B cell (primary cell): ENCODE results near the gene ESR2. TPM values are rescaled to one million over a fixed set of nuclear protein-coding genes. Genes with fewer than 3 reads are reported as not detected.

Experiments
- ATAC-seq: fragments of 200-7000 bp; cut with Tn5 transposase; one replicate; pipeline ENCODE4 v1.10.0; 2021; ENCODE audit warnings: low read depth, mild to moderate bottlenecking, moderate number of reproducible peaks, moderate library complexity
- CTCF ChIA-PET: fragments of 350-600 bp; sonication (Branson Sonifier 250); formaldehyde crosslinking; loops from one replicate; lab custom pipeline; 2021; ENCODE audit warnings: antibody characterized with exemption, inconsistent platforms; lab: Charles Lee
- POLR2A ChIA-PET: fragments of 350-600 bp; sonication (Branson Sonifier 250); formaldehyde crosslinking; loops from one replicate; lab custom pipeline; 2021; ENCODE audit warnings: antibody characterized with exemption; lab: Charles Lee
- DNase-seq: peaks from one replicate; pipeline ENCODE4 v3.0.0; 2013
- H2AFZ ChIP-seq: 2 replicates; pipeline ENCODE4 v1.6.1; 2012; ENCODE audit warnings: mild to moderate bottlenecking, low read depth, low read length; ENCODE audit not compliant: insufficient read depth, poor library complexity, severe bottlenecking
- H3K27ac ChIP-seq, 2 donors: 1 replicate in 1 of 2; 2 replicates in 1 of 2; pipeline ENCODE4 v1.5.1; 2012 to 2013; ENCODE audit warnings: low read length in 2 of 2, mild to moderate bottlenecking in 2 of 2, moderate library complexity in 1 of 2
- H3K27me3 ChIP-seq, 4 experiments: fragments of 200-600 bp in 1 of 4; sonication (generic) in 1 of 4; replicated peaks in 1 of 4; 1 replicate in 2 of 4; 2 replicates in 2 of 4; pipeline versions ENCODE4 v1.6.1 to v1.7.0; 2013 to 2016; ENCODE audit warnings: low read length in 3 of 4, mild to moderate bottlenecking in 2 of 4, mixed read lengths in 1 of 4, moderate library complexity in 1 of 4; ENCODE audit not compliant: insufficient read depth in 4 of 4, control insufficient read depth in 3 of 4; ENCODE audit errors: control extremely low read depth in 1 of 4
- H3K36me3 ChIP-seq, 2 experiments: replicated peaks in 1 of 2; 1 replicate in 1 of 2; 2 replicates in 1 of 2; pipeline versions ENCODE4 v1.6.1 to v1.7.1; 2013; ENCODE audit warnings: low read length in 1 of 2; ENCODE audit not compliant: insufficient read depth in 2 of 2, control insufficient read depth in 1 of 2; ENCODE audit errors: control extremely low read depth in 1 of 2, extremely low read depth in 1 of 2
- H3K4me1 ChIP-seq, 2 donors: fragments of 200-600 bp in 1 of 2; sonication (generic) in 1 of 2; 1 replicate in 1 of 2; 2 replicates in 1 of 2; pipeline versions ENCODE4 v1.5.1 to v1.6.1; 2013 to 2017; ENCODE audit warnings: low read length in 2 of 2; ENCODE audit not compliant: control insufficient read depth in 2 of 2, insufficient read depth in 2 of 2
- H3K4me2 ChIP-seq: replicated peaks from 2 replicates; pipeline ENCODE3; 2012; ENCODE audit warnings: mild to moderate bottlenecking, low read depth, low read length; ENCODE audit not compliant: poor library complexity, severe bottlenecking
- H3K4me3 ChIP-seq, 5 experiments: fragments of 200-600 bp in 1 of 5; sonication (generic) in 1 of 5; 1 replicate in 3 of 5; 2 replicates in 2 of 5; pipeline versions ENCODE4 v1.5.1 to v1.7.0; 2011 to 2016; ENCODE audit warnings: low read length in 4 of 5, mild to moderate bottlenecking in 4 of 5, low read depth in 2 of 5, control low read depth in 1 of 5, moderate library complexity in 1 of 5; ENCODE audit not compliant: insufficient read depth in 1 of 5; ENCODE audit errors: control extremely low read depth in 1 of 5, extremely low read depth in 1 of 5
- H3K79me2 ChIP-seq: fragments of 200-600 bp; sonication (generic); one replicate; pipeline ENCODE4 v1.6.0; 2016; ENCODE audit warnings: low read length; ENCODE audit not compliant: control insufficient read depth, insufficient read depth
- H3K9ac ChIP-seq: fragments of 200-600 bp; sonication (generic); 2 replicates; pipeline ENCODE4 v1.6.1; 2017; ENCODE audit warnings: mild to moderate bottlenecking, low read length, moderate library complexity
- H3K9me3 ChIP-seq, 3 donors: one replicate each; pipeline versions ENCODE4 v1.6.1 to v1.7.1; 2013; ENCODE audit warnings: low read length in 2 of 3; ENCODE audit not compliant: control insufficient read depth in 2 of 3, insufficient read depth in 1 of 3; ENCODE audit errors: control extremely low read depth in 1 of 3
- H4K20me1 ChIP-seq: 2 replicates; pipeline ENCODE4 v1.6.0; 2012; ENCODE audit warnings: mild to moderate bottlenecking, low read length; ENCODE audit not compliant: insufficient read depth, control insufficient read depth, poor library complexity, severe bottlenecking
- H3K27ac Mint-ChIP-seq: one replicate; pipeline ENCODE4 v1.8.0; 2021; ENCODE audit warnings: mixed read lengths
- H3K27me3 Mint-ChIP-seq: one replicate; pipeline ENCODE4 v1.8.0; 2021; ENCODE audit warnings: mixed read lengths
- H3K4me1 Mint-ChIP-seq: one replicate; pipeline ENCODE4 v1.8.0; 2021; ENCODE audit warnings: mixed read lengths
- H3K4me3 Mint-ChIP-seq: one replicate; pipeline ENCODE4 v1.8.0; 2021; ENCODE audit warnings: mixed read lengths
- H3K9me3 Mint-ChIP-seq: one replicate; pipeline ENCODE4 v1.8.0; 2022; ENCODE audit warnings: mixed read lengths; ENCODE audit not compliant: insufficient read depth
- EZH2 ChIP-seq: IDR thresholded peaks from 2 replicates; pipeline ENCODE4 v1.6.1; 2012; ENCODE audit warnings: borderline replicate concordance, low read depth, mild to moderate bottlenecking, moderate library complexity, low read length; ENCODE audit not compliant: insufficient read depth, poor library complexity, severe bottlenecking
- WGBS: methylation state at CpG from one replicate; pipeline ENCODE4 v1.1.5; 2013; ENCODE audit warnings: missing lambda C conversion rate; ENCODE audit not compliant: insufficient coverage; 5-methylcytosine and 5-hydroxymethylcytosine counted together
- intact Hi-C: fragments of 100-400 bp; cut with micrococcal nuclease; formaldehyde crosslinking; loops from one replicate; pipeline ENCODE4 v1.10.0; 2022
- polyA plus RNA-seq: library from polyadenylated mRNA; depleted of rRNA; stranded (reverse); fragments of >200 nt; gene quantifications from 2 replicates; pipeline ENCODE4 v1.2.3, GENCODE V29; 2012
- total RNA-seq, 2 donors: library from RNA; stranded (reverse); fragments of 120-200 nt in 1 of 2; gene quantifications; 1 replicate in 1 of 2; 2 replicates in 1 of 2; pipeline versions ENCODE4 v1.2.3 to v1.2.4, GENCODE V29; 2013 to 2022
- TF ChIP-seq, protein P1 (sequence below): fragments of 200-600 bp; IDR thresholded peaks from one replicate; pipeline ENCODE4 v1.8.0; 2022; ENCODE audit warnings: antibody characterized with exemption, mild to moderate bottlenecking

ESR2 gene
- total and polyA plus RNA-seq, 2 donors (not counting 1 experiment from before 2014, with no cell fraction given), result 5.4 to 87.8 TPM

DNA sequence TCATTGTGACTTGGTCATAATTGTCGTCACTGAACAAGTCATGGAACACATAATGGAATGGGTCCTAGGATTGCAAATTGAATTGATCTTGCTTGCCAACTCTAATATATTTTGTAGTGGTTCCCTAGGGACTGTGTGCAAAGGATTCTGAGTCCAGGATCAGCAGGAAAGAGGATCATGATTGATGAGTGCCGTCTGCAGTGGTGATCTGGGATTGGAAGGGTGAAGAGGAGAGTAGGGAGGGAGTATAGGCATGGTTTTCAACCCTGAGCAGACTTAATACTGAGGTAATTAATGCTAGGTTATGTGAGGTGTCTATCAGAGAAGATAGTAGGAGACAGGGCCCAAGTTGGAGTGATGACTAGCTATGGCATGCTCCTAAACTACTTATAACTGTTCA is 168.9 kb downstream of the ESR2 start:
- POLR2A ChIA-PET, result no interaction called here
- no peaks in the 10 kb centered on the region for H4K20me1 ChIP-seq
- no peak overlapping the region for H3K27ac ChIP-seq
- Mint-ChIP-seq H3K27ac (no peak overlapping the region), H3K27me3 (no peaks in the 10 kb centered on the region), H3K4me1 (no peaks in the 10 kb centered on the region), H3K4me3 (no peak overlapping the region), H3K9me3 (no peaks in the 10 kb centered on the region)
- ATAC-seq (no peak), DNase-seq (no peak)
- intact Hi-C loops, result no loop called here
- no peak overlapping the region for H3K4me3 ChIP-seq
- no peak overlapping the region for H3K9ac ChIP-seq
- H3K9me3 ChIP-seq, result no peaks in the 10 kb centered on the region
- WGBS, result 91% methylated on average over 1 of the region's 2 CpGs
- peaks cover 0 to 18% of the 10 kb centered on the region in 2 experiments for H3K36me3 ChIP-seq
- no peaks in the 10 kb centered on the region for H3K4me1 ChIP-seq
- H3K4me2 ChIP-seq, result no peak overlapping the region
- TF ChIP-seq, protein P1, sequence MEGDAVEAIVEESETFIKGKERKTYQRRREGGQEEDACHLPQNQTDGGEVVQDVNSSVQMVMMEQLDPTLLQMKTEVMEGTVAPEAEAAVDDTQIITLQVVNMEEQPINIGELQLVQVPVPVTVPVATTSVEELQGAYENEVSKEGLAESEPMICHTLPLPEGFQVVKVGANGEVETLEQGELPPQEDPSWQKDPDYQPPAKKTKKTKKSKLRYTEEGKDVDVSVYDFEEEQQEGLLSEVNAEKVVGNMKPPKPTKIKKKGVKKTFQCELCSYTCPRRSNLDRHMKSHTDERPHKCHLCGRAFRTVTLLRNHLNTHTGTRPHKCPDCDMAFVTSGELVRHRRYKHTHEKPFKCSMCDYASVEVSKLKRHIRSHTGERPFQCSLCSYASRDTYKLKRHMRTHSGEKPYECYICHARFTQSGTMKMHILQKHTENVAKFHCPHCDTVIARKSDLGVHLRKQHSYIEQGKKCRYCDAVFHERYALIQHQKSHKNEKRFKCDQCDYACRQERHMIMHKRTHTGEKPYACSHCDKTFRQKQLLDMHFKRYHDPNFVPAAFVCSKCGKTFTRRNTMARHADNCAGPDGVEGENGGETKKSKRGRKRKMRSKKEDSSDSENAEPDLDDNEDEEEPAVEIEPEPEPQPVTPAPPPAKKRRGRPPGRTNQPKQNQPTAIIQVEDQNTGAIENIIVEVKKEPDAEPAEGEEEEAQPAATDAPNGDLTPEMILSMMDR, result no peak
- no peak for TF ChIP-seq EZH2
- no peaks in the 10 kb centered on the region for H3K79me2 ChIP-seq
- no peaks in the 10 kb centered on the region for H3K27me3 ChIP-seq
- H2AFZ ChIP-seq, result no peak overlapping the region
- CTCF ChIA-PET, result no interaction called here

DNA sequence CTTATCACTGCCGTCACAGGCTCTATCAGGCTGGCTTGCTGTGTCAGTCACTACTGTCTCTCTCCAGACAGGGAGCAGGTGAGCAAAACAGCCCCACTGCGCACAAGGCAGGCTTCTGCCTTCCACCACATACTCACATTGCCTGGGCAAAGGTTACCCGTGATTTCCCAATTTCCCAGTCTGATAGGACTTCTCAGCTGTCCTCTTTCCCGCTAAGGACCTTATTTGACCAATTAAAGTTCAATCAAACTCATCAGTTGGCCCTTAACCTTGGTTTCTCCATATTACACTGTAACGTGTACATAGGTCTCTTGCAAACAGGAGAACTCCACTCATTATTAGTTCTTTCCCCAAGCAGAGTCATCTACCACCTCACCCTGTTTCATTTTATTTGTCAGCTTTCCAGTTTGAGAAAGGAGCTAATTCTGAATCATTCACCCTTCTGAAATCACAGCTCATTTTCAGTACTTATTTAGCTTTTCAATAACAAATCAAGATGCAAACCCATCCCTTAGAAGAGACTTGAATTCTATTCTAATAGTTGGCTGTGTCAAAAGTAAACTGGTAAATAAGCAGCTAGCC is 170.8 kb downstream of the ESR2 start:
- POLR2A ChIA-PET, result interaction anchor here (0.7 kb wide), 3 partner anchors 18 to 375 kb away, joined by 3 to 6 read pairs (median 5); no protein-coding TSS in a partner anchor
- H3K4me2 ChIP-seq, result no peak overlapping the region
- peaks cover 0 to 9% of the 10 kb centered on the region in 2 experiments for H3K36me3 ChIP-seq
- CTCF ChIA-PET, result interaction anchor here (0.6 to 0.7 kb wide), 2 partner anchors 282 to 312 kb away, joined by 3 to 4 read pairs; no protein-coding TSS in a partner anchor
- no peaks in the 10 kb centered on the region for H3K4me1 ChIP-seq
- H3K9me3 ChIP-seq, result no peaks in the 10 kb centered on the region
- no peaks in the 10 kb centered on the region for H3K27me3 Mint-ChIP-seq
- intact Hi-C loops, result no loop called here
- no peak for DNase-seq
- TF ChIP-seq, protein P1, result no peak
- no peak for TF ChIP-seq EZH2
- H3K27ac ChIP-seq, result no peak overlapping the region
- no peak overlapping the region for H3K4me3 ChIP-seq
- H3K9ac ChIP-seq, result no peak overlapping the region
- no peaks in the 10 kb centered on the region for H4K20me1 ChIP-seq
- no peaks in the 10 kb centered on the region for H3K9me3 Mint-ChIP-seq
- H2AFZ ChIP-seq, result no peak overlapping the region
- ATAC-seq, result no peak
- no peak overlapping the region for H3K4me3 Mint-ChIP-seq
- H3K79me2 ChIP-seq, result no peaks in the 10 kb centered on the region
- H3K4me1 Mint-ChIP-seq, result no peaks in the 10 kb centered on the region
- WGBS, result 96% methylated on average over 5 of the region's 5 CpGs
- H3K27me3 ChIP-seq, result no peaks in the 10 kb centered on the region
- no peak overlapping the region for H3K27ac Mint-ChIP-seq
